GM12892 (cell line): ENCODE results near the gene MARCHF9.

Experiments used
- POLR2A ChIP-seq: IDR thresholded peaks from 2 replicates; pipeline ENCODE4 v1.6.1; 2011; ENCODE audit warnings: low read depth, low read length, control low read depth
- POLR2AphosphoS5 ChIP-seq: IDR thresholded peaks from 2 replicates; pipeline ENCODE4 v1.6.1; 2011; ENCODE audit warnings: low read depth, low read length, control low read depth
- TAF1 ChIP-seq: IDR thresholded peaks from 2 replicates; pipeline ENCODE4 v1.6.1; 2011; ENCODE audit warnings: low read depth, mild to moderate bottlenecking, control low read depth, low read length, borderline replicate concordance

DNA sequence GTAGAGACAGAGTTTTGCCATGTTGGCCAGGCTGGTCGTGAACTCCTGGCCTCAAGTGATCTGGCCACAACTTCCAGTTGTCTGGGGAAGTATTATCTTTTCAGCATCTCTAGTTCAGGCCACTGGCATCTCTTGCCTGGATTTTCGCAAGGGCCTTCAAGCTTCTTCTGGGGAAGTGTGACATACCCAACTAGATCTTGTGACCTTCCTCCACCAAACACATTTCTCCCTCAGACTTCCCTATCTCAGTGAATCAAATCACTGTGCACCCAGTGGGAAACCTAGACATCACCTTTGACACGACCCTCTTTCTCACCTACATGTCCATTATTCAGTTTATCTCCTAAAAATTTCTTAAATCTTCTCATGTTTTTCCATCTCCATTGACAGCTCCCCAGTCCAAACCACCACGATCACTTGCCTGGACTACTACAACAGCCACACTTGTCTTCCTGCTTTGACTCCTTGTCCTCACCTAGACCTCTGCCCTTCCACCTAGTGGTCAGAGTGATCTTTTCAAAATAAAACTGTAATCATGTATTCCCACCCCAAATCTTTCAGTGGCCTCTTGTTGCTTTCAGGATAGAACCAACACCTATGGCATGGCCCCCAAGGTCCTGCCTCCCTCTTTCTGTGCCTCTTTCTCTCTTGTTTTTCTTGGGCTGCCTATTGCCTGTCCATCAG lies 20.8 kb downstream of the MARCHF9 start:
- no peak for TF ChIP-seq POLR2A
- no peak for TF ChIP-seq POLR2AphosphoS5
- TF ChIP-seq TAF1, result no peak
